ENCODE results near the gene MYADML2.

GRCh38 chr17:81980707-81981343 lies 33.8 kb upstream of the MYADML2 start:
- TF ChIP-seq EZH2phosphoT487 (IDR thresholded peaks at IDR 0.05; ENCODE audit: borderline replicate concordance, low read length) = no peak
- no peak for TF ChIP-seq CTCF (conservative IDR thresholded peaks at IDR 0.05; ENCODE audit: low read depth, low read length)
- no peak for TF ChIP-seq EZH2 (IDR thresholded peaks at IDR 0.05; ENCODE audit: low read length, unreplicated experiment)
